ENCODE data around the gene PTPN23. TPM values are rescaled to one million over a fixed set of nuclear protein-coding genes. Genes with fewer than 3 reads are reported as not detected.
A peak's percentile ranks its signal among the peaks of the same experiment; 100 is the strongest.

PTPN23 gene, protein sequence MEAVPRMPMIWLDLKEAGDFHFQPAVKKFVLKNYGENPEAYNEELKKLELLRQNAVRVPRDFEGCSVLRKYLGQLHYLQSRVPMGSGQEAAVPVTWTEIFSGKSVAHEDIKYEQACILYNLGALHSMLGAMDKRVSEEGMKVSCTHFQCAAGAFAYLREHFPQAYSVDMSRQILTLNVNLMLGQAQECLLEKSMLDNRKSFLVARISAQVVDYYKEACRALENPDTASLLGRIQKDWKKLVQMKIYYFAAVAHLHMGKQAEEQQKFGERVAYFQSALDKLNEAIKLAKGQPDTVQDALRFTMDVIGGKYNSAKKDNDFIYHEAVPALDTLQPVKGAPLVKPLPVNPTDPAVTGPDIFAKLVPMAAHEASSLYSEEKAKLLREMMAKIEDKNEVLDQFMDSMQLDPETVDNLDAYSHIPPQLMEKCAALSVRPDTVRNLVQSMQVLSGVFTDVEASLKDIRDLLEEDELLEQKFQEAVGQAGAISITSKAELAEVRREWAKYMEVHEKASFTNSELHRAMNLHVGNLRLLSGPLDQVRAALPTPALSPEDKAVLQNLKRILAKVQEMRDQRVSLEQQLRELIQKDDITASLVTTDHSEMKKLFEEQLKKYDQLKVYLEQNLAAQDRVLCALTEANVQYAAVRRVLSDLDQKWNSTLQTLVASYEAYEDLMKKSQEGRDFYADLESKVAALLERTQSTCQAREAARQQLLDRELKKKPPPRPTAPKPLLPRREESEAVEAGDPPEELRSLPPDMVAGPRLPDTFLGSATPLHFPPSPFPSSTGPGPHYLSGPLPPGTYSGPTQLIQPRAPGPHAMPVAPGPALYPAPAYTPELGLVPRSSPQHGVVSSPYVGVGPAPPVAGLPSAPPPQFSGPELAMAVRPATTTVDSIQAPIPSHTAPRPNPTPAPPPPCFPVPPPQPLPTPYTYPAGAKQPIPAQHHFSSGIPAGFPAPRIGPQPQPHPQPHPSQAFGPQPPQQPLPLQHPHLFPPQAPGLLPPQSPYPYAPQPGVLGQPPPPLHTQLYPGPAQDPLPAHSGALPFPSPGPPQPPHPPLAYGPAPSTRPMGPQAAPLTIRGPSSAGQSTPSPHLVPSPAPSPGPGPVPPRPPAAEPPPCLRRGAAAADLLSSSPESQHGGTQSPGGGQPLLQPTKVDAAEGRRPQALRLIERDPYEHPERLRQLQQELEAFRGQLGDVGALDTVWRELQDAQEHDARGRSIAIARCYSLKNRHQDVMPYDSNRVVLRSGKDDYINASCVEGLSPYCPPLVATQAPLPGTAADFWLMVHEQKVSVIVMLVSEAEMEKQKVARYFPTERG (N-terminal part only)
- 10 to 100 TPM; 25.1 to 52.3 TPM for total RNA-seq
- 10 to 100 TPM; 20.4 to 23.3 TPM for polyA plus RNA-seq
- long read RNA-seq, donor 1, transcript PTPN23-205 (2 exons, 676 nt) = major isoform, 5 of 40 reads
- long read RNA-seq, donor 1, partial matches to known transcripts = 34 of 40 reads
- long read RNA-seq, donor 1, other reads (novel, unspliced or antisense) = 0 of 40 reads
- long read RNA-seq, donor 2, partial matches to known transcripts = 0 of 1 reads
- long read RNA-seq, donor 2, other reads (novel, unspliced or antisense) = 0 of 1 reads
- long read RNA-seq, donor 3, partial matches to known transcripts = 0 of 2 reads
- long read RNA-seq, donor 3, other reads (novel, unspliced or antisense) = 0 of 2 reads
- long read RNA-seq, donor 4, partial matches to known transcripts = 5 of 7 reads
- long read RNA-seq, donor 4, other reads (novel, unspliced or antisense) = 0 of 7 reads
- long read RNA-seq, donor 5, partial matches to known transcripts = 6 of 9 reads
- long read RNA-seq, donor 5, other reads (novel, unspliced or antisense) = 0 of 9 reads

DNA sequence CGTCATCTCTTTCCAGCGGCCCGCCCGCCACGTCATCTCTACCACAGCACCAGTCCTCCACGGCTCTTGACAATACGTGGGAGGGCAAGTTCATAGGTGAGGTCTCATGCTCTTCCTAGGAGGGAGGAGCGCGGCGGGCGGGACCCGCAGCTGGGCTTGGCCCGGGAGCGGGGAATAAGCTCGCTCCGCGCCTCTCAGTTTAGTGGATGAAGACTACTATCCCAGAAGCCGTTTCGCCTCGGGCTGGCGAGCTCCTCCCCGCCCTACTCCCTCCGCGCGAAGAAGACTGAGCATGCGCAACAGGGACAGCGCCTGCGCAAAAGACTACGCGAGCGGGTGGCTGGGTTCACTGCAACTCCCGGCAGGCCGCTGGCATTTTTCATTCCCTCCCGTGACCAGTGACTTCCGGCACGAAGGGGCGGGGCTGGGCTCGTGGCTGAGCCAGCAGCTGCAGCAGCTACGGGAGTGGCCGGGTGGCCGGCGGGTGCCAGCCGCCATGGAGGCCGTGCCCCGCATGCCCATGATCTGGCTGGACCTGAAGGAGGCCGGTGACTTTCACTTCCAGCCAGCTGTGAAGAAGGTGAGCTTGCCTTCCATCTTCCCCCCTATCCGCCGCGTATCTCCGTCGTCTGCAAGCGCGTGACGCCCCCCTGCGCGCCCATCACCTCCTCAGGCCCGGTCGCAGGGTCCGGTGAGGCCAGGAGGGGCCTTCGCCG is at the start of gene PTPN23:
PTPN23 (plus strand) TSS at position 421 of the 716 bp plus-strand sequence; CDS start at position 497, 76 bp downstream.
- Histone ChIP-seq H3K4me3 (peak within 1 kb of the TSS; percentile 93), H3K27me3 (ENCODE audit: control insufficient read depth in 3 of 3, insufficient read depth in 3 of 3, low read length in 2 of 3) (no peaks in the 10 kb centered on the region), H3K36me3 (ENCODE audit: control insufficient read depth in 4 of 4, insufficient read depth in 4 of 4, low read length in 4 of 4) (peaks cover 0 to 2% (median 0%) of the 10 kb centered on the region in 4 donors), H3K4me1 (ENCODE audit: control insufficient read depth in 5 of 5, insufficient read depth in 5 of 5, low read length in 5 of 5) (peaks cover 6 to 17% (median 8%) of the 10 kb centered on the region in 5 donors), H3K27ac (ENCODE audit: low read depth in 1 of 2, low read length in 1 of 2) (peak within 1 kb of the TSS; percentile 96 to 97), H3K9ac (ENCODE audit: insufficient read depth in 1 of 2, low read length in 2 of 2) (peak within 1 kb of the TSS; percentile 96 to 99), H3K9me3 (ENCODE audit: control insufficient read depth in 4 of 4, insufficient read depth in 3 of 4, low read length in 3 of 4) (no peaks in the 10 kb centered on the region)
- DNase-seq = peak; percentile 100
- ATAC-seq (ENCODE audit: insufficient read depth, low FRiP score) = peak; percentile 90
- 0% methylated on average over 57 to 61 of the region's 61 CpGs for WGBS, 2 donors
- TF ChIP-seq, protein P1, sequence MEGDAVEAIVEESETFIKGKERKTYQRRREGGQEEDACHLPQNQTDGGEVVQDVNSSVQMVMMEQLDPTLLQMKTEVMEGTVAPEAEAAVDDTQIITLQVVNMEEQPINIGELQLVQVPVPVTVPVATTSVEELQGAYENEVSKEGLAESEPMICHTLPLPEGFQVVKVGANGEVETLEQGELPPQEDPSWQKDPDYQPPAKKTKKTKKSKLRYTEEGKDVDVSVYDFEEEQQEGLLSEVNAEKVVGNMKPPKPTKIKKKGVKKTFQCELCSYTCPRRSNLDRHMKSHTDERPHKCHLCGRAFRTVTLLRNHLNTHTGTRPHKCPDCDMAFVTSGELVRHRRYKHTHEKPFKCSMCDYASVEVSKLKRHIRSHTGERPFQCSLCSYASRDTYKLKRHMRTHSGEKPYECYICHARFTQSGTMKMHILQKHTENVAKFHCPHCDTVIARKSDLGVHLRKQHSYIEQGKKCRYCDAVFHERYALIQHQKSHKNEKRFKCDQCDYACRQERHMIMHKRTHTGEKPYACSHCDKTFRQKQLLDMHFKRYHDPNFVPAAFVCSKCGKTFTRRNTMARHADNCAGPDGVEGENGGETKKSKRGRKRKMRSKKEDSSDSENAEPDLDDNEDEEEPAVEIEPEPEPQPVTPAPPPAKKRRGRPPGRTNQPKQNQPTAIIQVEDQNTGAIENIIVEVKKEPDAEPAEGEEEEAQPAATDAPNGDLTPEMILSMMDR (IDR thresholded peaks at IDR 0.05; ENCODE audit: control extremely low read depth, extremely low read depth) = no peak

DNA sequence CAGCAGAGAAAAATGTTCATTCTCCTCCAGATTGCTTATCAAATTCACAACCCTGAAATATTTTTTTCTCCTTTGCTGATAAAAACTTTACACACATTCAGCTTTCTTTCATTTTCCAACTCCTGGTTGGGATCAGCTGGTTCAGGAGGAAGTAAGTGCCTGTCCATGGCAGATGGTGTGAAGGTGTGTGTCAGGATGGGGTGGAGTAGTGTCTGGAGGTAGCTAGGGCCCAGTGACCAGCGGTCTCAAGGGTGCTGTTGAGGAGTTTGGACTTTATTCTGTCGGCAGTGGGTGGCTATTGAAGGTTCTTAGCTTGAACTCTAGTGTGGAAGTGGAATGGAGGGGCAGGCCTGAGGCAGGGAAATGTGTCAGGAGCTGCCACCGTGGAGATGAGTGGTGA is 46.9 kb upstream of the PTPN23 start:
- Histone ChIP-seq H3K4me3 (no peak overlapping the region), H3K9me3 (ENCODE audit: control insufficient read depth in 4 of 4, insufficient read depth in 3 of 4, low read length in 3 of 4) (no peaks in the 10 kb centered on the region), H3K27ac (ENCODE audit: low read depth in 1 of 2, low read length in 1 of 2) (no peak overlapping the region), H3K9ac (ENCODE audit: insufficient read depth in 1 of 2, low read length in 2 of 2) (no peak overlapping the region), H3K36me3 (ENCODE audit: control insufficient read depth in 4 of 4, insufficient read depth in 4 of 4, low read length in 4 of 4) (peaks cover 17 to 57% (median 33%) of the 10 kb centered on the region in 4 donors), H3K4me1 (ENCODE audit: control insufficient read depth in 5 of 5, insufficient read depth in 5 of 5, low read length in 5 of 5) (no peaks in the 10 kb centered on the region), H3K27me3 (ENCODE audit: control insufficient read depth in 3 of 3, insufficient read depth in 3 of 3, low read length in 2 of 3) (no peaks in the 10 kb centered on the region)
- TF ChIP-seq, protein P1 (IDR thresholded peaks at IDR 0.05; ENCODE audit: control extremely low read depth, extremely low read depth) = no peak
- 74 to 78% methylated on average over 3 of the region's 3 CpGs for WGBS, 2 donors
- ATAC-seq (ENCODE audit: insufficient read depth, low FRiP score) (no peak), DNase-seq (no peak)
